ENCODE results near the gene ROPN1. TPM values are rescaled to one million over a fixed set of nuclear protein-coding genes. Genes with fewer than 3 reads are reported as not detected.
"Not testable (repeated sequence)": the region's sequence is repeated elsewhere in the genome, so short reads cannot be mapped to it uniquely, and the experiment has no call there.

ROPN1 gene
- total RNA-seq, 1 experiment from 2014 or later = not detected

DNA sequence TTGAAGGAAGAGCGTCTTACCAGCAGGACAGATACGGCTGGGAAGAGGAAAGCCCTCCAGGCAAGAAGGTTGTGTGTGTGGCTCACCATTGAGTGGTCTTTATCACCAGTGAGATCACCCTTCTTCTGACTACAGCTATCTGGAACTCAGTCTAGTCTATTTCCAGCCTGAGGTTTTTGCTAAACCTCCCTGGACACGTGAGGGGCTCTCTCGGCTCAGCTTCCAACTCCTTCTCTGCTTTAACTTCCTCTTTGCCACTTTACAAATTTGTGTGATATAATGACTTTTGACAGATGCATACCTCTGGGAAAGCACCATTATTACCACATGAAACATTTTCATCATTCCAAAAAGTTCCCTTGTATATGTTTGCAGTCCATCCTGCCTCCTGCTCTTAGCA lies 15.3 kb upstream of the ROPN1 start:
- intact Hi-C loops (cut with micrococcal nuclease) = no loop called here
- H3K9me2 ChIP-seq (ENCODE audit: insufficient read depth) = no peaks in the 10 kb centered on the region
- H3K4me1 ChIP-seq (ENCODE audit: control insufficient read depth in 1 of 2, insufficient read depth in 2 of 2, low read length in 2 of 2) = no peaks in the 10 kb centered on the region
- DNase-seq (ENCODE audit: low read depth, low spot score) (no peak), ATAC-seq (no peak)
- H3K9me3 ChIP-seq (ENCODE audit: control insufficient read depth in 1 of 2, insufficient read depth in 1 of 2, low read depth in 1 of 2, low read length in 2 of 2) = no peaks in the 10 kb centered on the region
- no peak overlapping the region for H3K4me2 ChIP-seq (ENCODE audit: low read length)
- CTCF ChIA-PET = no interaction called here
- no peak overlapping the region for H3K27ac ChIP-seq (ENCODE audit: low read depth, low read length)
- no peak overlapping the region for H2AFZ ChIP-seq (ENCODE audit: low read depth, low read length, poor library complexity, severe bottlenecking)
- no TSS peak for BruUV-seq (replicated peaks)
- no peak overlapping the region for H3K4me3 ChIP-seq (replicated peaks in 1 of 2; ENCODE audit: low read depth in 1 of 2, low read length in 2 of 2)
- RAD21 ChIA-PET (ENCODE audit: low non-redundant PET in 1 of 2, low total read pairs in 2 of 2, uncharacterized antibody in 2 of 2, unreplicated experiment in 2 of 2) = no interaction called here
- peaks cover 45% of the 10 kb centered on the region for H3K27me3 ChIP-seq (ENCODE audit: insufficient read depth, low read length)
- no peaks in the 10 kb centered on the region for H3K79me2 ChIP-seq (ENCODE audit: insufficient read depth, low read length)
- TF ChIP-seq SIN3A (IDR thresholded peaks at IDR 0.05; ENCODE audit: low read depth) (no peak), JUND (IDR thresholded peaks at IDR 0.05) (no peak), MAX (IDR thresholded peaks at IDR 0.05) (no peak), RAD21 (IDR thresholded peaks at IDR 0.05; ENCODE audit: low read depth) (no peak), CEBPB (IDR thresholded peaks at IDR 0.05; ENCODE audit: low read depth) (no peak), ZFX (IDR thresholded peaks at IDR 0.05) (no peak), YY1 (IDR thresholded peaks at IDR 0.05; ENCODE audit: extremely low read depth, insufficient replicate concordance, low read depth, low read length) (no peak), FOSL1 (IDR thresholded peaks at IDR 0.05; ENCODE audit: low read depth) (no peak)
- TF ChIP-seq, protein P1, sequence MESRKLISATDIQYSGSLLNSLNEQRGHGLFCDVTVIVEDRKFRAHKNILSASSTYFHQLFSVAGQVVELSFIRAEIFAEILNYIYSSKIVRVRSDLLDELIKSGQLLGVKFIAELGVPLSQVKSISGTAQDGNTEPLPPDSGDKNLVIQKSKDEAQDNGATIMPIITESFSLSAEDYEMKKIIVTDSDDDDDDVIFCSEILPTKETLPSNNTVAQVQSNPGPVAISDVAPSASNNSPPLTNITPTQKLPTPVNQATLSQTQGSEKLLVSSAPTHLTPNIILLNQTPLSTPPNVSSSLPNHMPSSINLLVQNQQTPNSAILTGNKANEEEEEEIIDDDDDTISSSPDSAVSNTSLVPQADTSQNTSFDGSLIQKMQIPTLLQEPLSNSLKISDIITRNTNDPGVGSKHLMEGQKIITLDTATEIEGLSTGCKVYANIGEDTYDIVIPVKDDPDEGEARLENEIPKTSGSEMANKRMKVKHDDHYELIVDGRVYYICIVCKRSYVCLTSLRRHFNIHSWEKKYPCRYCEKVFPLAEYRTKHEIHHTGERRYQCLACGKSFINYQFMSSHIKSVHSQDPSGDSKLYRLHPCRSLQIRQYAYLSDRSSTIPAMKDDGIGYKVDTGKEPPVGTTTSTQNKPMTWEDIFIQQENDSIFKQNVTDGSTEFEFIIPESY (IDR thresholded peaks at IDR 0.05; ENCODE audit: extremely low read depth, insufficient replicate concordance, low read length) = no peak
- TF ChIP-seq, protein P2, sequence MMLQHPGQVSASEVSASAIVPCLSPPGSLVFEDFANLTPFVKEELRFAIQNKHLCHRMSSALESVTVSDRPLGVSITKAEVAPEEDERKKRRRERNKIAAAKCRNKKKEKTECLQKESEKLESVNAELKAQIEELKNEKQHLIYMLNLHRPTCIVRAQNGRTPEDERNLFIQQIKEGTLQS (IDR thresholded peaks at IDR 0.05) = no peak
- TF ChIP-seq, protein P3, sequence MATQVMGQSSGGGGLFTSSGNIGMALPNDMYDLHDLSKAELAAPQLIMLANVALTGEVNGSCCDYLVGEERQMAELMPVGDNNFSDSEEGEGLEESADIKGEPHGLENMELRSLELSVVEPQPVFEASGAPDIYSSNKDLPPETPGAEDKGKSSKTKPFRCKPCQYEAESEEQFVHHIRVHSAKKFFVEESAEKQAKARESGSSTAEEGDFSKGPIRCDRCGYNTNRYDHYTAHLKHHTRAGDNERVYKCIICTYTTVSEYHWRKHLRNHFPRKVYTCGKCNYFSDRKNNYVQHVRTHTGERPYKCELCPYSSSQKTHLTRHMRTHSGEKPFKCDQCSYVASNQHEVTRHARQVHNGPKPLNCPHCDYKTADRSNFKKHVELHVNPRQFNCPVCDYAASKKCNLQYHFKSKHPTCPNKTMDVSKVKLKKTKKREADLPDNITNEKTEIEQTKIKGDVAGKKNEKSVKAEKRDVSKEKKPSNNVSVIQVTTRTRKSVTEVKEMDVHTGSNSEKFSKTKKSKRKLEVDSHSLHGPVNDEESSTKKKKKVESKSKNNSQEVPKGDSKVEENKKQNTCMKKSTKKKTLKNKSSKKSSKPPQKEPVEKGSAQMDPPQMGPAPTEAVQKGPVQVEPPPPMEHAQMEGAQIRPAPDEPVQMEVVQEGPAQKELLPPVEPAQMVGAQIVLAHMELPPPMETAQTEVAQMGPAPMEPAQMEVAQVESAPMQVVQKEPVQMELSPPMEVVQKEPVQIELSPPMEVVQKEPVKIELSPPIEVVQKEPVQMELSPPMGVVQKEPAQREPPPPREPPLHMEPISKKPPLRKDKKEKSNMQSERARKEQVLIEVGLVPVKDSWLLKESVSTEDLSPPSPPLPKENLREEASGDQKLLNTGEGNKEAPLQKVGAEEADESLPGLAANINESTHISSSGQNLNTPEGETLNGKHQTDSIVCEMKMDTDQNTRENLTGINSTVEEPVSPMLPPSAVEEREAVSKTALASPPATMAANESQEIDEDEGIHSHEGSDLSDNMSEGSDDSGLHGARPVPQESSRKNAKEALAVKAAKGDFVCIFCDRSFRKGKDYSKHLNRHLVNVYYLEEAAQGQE (IDR thresholded peaks at IDR 0.05; ENCODE audit: low read depth) = no peak
- no peaks in the 10 kb centered on the region for H4K20me1 ChIP-seq (ENCODE audit: insufficient read depth)
- no peaks in the 10 kb centered on the region for H3K36me3 ChIP-seq (ENCODE audit: control insufficient read depth in 1 of 2, insufficient read depth in 2 of 2, low read length in 2 of 2)
- POLR2A ChIA-PET = no interaction called here
- H3K9ac ChIP-seq (ENCODE audit: low read length) = no peak overlapping the region

- ATAC-seq; RAD21 ChIA-PET (ENCODE audit: low non-redundant PET in 1 of 2, low total read pairs in 2 of 2, uncharacterized antibody in 2 of 2, unreplicated experiment in 2 of 2); H3K79me2 ChIP-seq (ENCODE audit: insufficient read depth, low read length); H3K9me3 ChIP-seq (ENCODE audit: control insufficient read depth in 1 of 2, insufficient read depth in 1 of 2, low read depth in 1 of 2, low read length in 2 of 2); intact Hi-C loops (cut with micrococcal nuclease); H3K27ac ChIP-seq (ENCODE audit: low read depth, low read length); H2AFZ ChIP-seq (ENCODE audit: low read depth, low read length, poor library complexity, severe bottlenecking); H3K4me1 ChIP-seq (ENCODE audit: control insufficient read depth in 1 of 2, insufficient read depth in 2 of 2, low read length in 2 of 2); DNase-seq (ENCODE audit: low read depth, low spot score); H4K20me1 ChIP-seq (ENCODE audit: insufficient read depth); CTCF ChIA-PET; H3K36me3 ChIP-seq (ENCODE audit: control insufficient read depth in 1 of 2, insufficient read depth in 2 of 2, low read length in 2 of 2); POLR2A ChIA-PET; H3K9ac ChIP-seq (ENCODE audit: low read length); H3K4me2 ChIP-seq (ENCODE audit: low read length); H3K9me2 ChIP-seq (ENCODE audit: insufficient read depth); BruUV-seq (replicated peaks); H3K4me3 ChIP-seq (replicated peaks in 1 of 2; ENCODE audit: low read depth in 1 of 2, low read length in 2 of 2): not testable (repeated sequence)
- H3K27me3 ChIP-seq (ENCODE audit: insufficient read depth, low read length) = peaks cover 56% of the 10 kb centered on the region
Measured at GRCh38 chr3:124002405-124003079, 10.6 kb upstream of the ROPN1 start.
